IMR-90 (cell line): ENCODE measurements around the gene MCM3AP.

Experiments used
- BHLHE40 ChIP-seq: fragments of 150-350 bp; IDR thresholded peaks from 2 replicates; pipeline ENCODE4 v1.6.1; 2016; ENCODE audit warnings: mild to moderate bottlenecking, low read depth, low read length
- CEBPB ChIP-seq: IDR thresholded peaks from 2 replicates; pipeline ENCODE4 v1.6.1; 2012; ENCODE audit warnings: low read depth, low read length, improper control_type of control experiment
- CHD1 ChIP-seq: IDR thresholded peaks from 2 replicates; pipeline ENCODE4 v1.6.1; 2012; ENCODE audit warnings: low read depth, low read length, improper control_type of control experiment
- ELK1 ChIP-seq: fragments of 150-350 bp; IDR thresholded peaks from 2 replicates; pipeline ENCODE4 v1.6.1; 2016; ENCODE audit warnings: low read depth, mild to moderate bottlenecking, low read length, moderate library complexity, borderline replicate concordance
- MAFK ChIP-seq: IDR thresholded peaks from 2 replicates; pipeline ENCODE4 v1.6.1; 2012; ENCODE audit warnings: low read depth, low read length, improper control_type of control experiment
- MAZ ChIP-seq: IDR thresholded peaks from 2 replicates; pipeline ENCODE4 v1.6.1; 2012; ENCODE audit warnings: low read depth, mild to moderate bottlenecking, low read length, improper control_type of control experiment, moderate library complexity, borderline replicate concordance
- POLR2A ChIP-seq: IDR thresholded peaks from 2 replicates; pipeline ENCODE4 v1.6.1; 2012; ENCODE audit warnings: mild to moderate bottlenecking, low read depth, low read length
- RAD21 ChIP-seq: IDR thresholded peaks from 2 replicates; pipeline ENCODE4 v1.6.1; 2012; ENCODE audit warnings: low read length, improper control_type of control experiment
- RFX5 ChIP-seq: IDR thresholded peaks from 2 replicates; pipeline ENCODE4 v1.8.0; 2012; ENCODE audit warnings: low read depth, mild to moderate bottlenecking, low read length, moderate library complexity
- SMC3 ChIP-seq: fragments of 150-350 bp; IDR thresholded peaks from 2 replicates; pipeline ENCODE4 v1.6.1; 2016; ENCODE audit warnings: low read depth, mild to moderate bottlenecking, antibody characterized with exemption, low read length, moderate library complexity
- TF ChIP-seq, protein P1 (sequence below): conservative IDR thresholded peaks from 2 replicates; pipeline ENCODE4 v1.5.1; 2012; ENCODE audit warnings: mild to moderate bottlenecking, low read depth, low read length, improper control_type of control experiment

GRCh38 chr21:46314441-46315020 is 29.1 kb upstream of the MCM3AP start:
- TF ChIP-seq POLR2A (no peak), CEBPB (no peak), MAFK (no peak), RAD21 (no peak), BHLHE40 (no peak), ELK1 (no peak), SMC3 (no peak), RFX5 (no peak), CHD1 (no peak), MAZ (no peak)
- TF ChIP-seq, protein P1, sequence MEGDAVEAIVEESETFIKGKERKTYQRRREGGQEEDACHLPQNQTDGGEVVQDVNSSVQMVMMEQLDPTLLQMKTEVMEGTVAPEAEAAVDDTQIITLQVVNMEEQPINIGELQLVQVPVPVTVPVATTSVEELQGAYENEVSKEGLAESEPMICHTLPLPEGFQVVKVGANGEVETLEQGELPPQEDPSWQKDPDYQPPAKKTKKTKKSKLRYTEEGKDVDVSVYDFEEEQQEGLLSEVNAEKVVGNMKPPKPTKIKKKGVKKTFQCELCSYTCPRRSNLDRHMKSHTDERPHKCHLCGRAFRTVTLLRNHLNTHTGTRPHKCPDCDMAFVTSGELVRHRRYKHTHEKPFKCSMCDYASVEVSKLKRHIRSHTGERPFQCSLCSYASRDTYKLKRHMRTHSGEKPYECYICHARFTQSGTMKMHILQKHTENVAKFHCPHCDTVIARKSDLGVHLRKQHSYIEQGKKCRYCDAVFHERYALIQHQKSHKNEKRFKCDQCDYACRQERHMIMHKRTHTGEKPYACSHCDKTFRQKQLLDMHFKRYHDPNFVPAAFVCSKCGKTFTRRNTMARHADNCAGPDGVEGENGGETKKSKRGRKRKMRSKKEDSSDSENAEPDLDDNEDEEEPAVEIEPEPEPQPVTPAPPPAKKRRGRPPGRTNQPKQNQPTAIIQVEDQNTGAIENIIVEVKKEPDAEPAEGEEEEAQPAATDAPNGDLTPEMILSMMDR: no peak
